Measurements from ENCODE around the gene REG3A.

Gene REG3A

DNA sequence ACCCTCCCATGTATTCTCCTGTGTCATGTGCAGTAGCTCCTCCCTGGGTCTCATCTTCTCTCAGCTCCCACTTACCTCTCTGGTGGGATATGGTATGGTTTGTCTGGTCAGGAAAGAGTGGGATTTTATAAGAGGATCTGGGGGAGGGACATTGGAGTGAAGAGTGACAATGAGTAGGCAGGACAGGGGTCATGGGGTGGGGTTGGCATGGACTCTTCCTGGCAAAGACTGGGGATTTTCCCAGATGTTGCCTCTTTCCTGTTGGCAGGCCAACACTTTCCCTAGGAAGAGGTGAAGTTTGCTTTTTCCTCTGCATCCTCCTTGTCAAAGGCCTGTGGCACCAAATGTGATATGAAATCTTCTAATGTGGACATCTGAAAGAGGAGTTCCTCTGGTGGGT is at the start of gene REG3A:
REG3A (minus strand) TSS at position 101 of the 400 bp plus-strand sequence. CDS start 348 bp downstream, outside the sequence.
- DNase-seq (ENCODE audit: insufficient read length, low spot score) (no peak), FAIRE-seq (no peak)

DNA sequence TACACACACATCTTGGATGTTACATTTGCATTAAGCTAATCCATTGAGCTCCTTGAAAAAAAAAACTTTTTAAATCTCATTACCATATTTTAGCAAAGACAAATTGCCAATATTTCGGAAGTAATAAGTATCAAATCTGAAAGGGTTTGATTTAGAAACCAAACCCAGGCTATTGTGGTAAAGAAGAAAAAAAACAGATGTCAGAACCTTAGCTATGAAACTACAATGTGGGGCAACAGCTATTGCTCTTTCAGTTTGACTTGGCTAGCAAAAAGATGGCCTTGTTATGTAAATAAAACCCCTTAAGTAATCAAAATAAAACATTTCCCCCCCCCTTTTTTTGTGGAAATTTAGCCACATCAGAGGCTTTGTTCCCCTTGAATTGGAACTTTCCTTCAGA is 41.2 kb upstream of the REG3A start:
- DNase-seq (ENCODE audit: insufficient read length, low spot score), result no peak
- FAIRE-seq, result no peak

GRCh38 chr2:79191816-79192215 is 32.3 kb upstream of the REG3A start:
- no peak for FAIRE-seq
- no peak for DNase-seq (ENCODE audit: insufficient read length, low spot score)

- DNase-seq (ENCODE audit: insufficient read length, low spot score) (no peak), FAIRE-seq (no peak)
Measured at GRCh38 chr2:79191081-79191480, 31.5 kb upstream of the REG3A start.

- DNase-seq (ENCODE audit: insufficient read length, low spot score) (no peak), FAIRE-seq (no peak)
Measured at GRCh38 chr2:79189465-79189864, 29.9 kb upstream of the REG3A start.

GRCh38 chr2:79181617-79182016 is 22.1 kb upstream of the REG3A start:
- DNase-seq (ENCODE audit: insufficient read length, low spot score), result no peak
- FAIRE-seq, result no peak

- no peak for FAIRE-seq
- DNase-seq (ENCODE audit: insufficient read length, low spot score), result no peak
Measured at GRCh38 chr2:79180092-79180491, 20.5 kb upstream of the REG3A start.

DNA sequence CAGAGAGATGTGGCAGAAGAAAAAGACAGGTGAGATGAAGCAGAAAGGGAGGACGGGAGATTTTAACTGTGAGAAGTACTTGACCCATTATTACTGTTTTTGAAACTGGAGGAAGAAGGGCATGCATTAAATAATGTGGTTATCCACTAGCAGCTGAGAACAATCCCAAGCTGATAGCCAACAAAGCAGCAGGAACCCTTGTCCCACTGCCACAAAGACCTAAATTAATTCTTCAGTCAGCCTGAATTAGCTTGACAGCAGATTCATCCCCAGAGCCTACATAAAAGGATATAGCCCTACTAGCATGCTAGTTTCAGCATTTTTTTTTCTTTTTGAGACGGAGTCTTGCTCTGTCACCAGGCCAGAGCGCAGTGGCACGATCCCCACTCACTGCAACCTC is 19.5 kb upstream of the REG3A start:
- no peak for DNase-seq (ENCODE audit: insufficient read length, low spot score)
- FAIRE-seq, result no peak

DNA sequence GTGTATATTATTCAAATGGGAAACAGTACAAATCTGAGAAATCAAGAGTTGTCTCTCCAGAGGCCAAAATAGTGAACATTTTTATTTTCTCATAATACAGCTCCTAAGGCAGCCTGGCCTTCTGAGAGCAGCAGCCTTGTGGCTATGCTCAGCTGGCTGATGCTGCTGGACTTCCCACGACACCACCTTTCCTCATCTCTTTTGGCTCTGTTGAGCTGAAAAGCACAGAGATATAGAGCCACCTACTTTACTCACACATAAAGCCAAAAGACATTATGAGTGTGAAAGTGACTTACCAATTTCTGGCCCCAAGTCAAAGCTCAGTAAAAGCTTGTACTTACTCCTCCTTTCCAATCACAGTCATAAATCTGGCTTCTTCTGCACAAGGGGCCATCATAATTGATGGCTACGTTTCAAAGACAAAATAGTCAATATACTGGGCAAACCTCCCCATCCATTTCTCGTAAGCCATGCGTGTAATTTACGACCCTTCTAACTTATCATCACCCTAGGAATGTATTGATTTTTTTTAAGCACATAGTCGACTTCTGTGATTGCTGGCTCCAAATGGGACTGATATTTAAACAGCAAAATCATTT is 18.6 kb upstream of the REG3A start:
- no peak for FAIRE-seq
- no peak for DNase-seq (ENCODE audit: insufficient read length, low spot score)

GRCh38 chr2:79171348-79171958 is 11.9 kb upstream of the REG3A start:
- FAIRE-seq (no peak), DNase-seq (ENCODE audit: insufficient read length, low spot score) (no peak)

DNA sequence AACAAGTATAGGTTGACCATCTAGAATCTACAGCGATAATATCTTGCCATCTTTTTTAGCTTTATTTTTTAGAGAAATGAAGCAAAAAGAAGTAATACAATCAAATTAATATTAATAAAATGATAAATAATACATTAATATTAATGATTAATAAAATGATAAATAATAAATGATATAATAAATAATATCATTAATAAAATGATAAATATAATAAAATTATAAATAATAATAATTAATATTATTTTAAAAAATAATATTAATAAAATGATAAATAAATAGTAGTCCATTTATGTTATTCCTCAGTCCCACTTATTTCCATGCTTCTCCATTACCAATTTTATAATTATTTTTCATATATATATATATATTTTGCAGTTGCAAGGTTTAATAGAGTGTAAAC is 3.2 kb upstream of the REG3A start:
- FAIRE-seq (no peak), DNase-seq (ENCODE audit: insufficient read length, low spot score) (no peak)

DNA sequence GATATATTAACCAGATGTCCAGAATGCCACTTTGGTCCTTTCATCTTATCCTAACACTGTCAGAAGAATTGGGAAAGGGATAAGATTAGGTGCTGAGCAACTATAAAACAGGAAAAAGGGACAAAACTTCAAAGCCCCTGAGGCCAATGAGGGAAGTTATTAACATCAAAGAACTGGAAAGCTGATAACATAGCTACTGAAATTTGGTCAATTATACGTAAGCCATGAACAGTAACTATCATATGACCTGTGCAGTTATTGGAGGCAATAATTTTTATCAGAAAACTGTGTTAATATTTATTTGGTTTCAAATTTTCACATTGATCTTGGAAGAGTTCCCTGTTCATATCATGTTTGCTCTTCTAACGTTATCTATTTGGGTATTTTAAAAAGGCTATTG is 2.6 kb upstream of the REG3A start:
- no peak for FAIRE-seq
- DNase-seq (ENCODE audit: insufficient read length, low spot score), result no peak

GRCh38 chr2:79159030-79159429 is 523 bp downstream of the REG3A start:
- no peak for FAIRE-seq
- DNase-seq (ENCODE audit: insufficient read length, low spot score), result no peak

- no peak for FAIRE-seq
- no peak for DNase-seq (ENCODE audit: insufficient read length, low spot score)
Measured at GRCh38 chr2:79155826-79156476, 3.6 kb downstream of the REG3A start.

DNA sequence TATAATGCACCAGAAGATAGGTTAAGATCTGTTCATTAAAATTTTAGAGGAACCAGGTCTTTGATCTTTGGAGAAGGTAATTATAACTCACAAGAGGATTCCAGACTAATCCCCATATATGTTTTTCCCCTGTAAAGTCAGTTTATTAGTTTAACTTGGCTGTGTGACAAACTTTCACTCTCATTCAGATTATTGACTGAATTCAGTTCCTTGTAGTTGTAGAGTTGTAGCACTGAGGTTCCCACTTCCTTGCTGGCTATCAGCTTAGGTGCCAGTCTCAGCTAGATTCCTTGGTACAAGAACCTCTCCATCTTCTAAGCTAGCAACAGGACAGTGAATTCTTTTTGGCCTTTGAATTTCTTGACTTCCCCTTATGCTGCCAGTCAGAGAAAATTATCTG is 20.1 kb downstream of the REG3A start:
- DNase-seq (ENCODE audit: insufficient read length, low spot score) (no peak), FAIRE-seq (no peak)

GRCh38 chr2:79138385-79138784 is 21.2 kb downstream of the REG3A start:
- DNase-seq (ENCODE audit: insufficient read length, low spot score), result no peak
- FAIRE-seq, result no peak

- no peak for DNase-seq (ENCODE audit: insufficient read length, low spot score)
- no peak for FAIRE-seq
Measured at GRCh38 chr2:79131687-79132086, 27.9 kb downstream of the REG3A start.

GRCh38 chr2:79129804-79130203 is 29.7 kb downstream of the REG3A start:
- no peak for FAIRE-seq
- DNase-seq (ENCODE audit: insufficient read length, low spot score), result no peak

- FAIRE-seq (no peak), DNase-seq (ENCODE audit: insufficient read length, low spot score) (no peak)
Measured at GRCh38 chr2:79129260-79129659, 30.3 kb downstream of the REG3A start.

DNA sequence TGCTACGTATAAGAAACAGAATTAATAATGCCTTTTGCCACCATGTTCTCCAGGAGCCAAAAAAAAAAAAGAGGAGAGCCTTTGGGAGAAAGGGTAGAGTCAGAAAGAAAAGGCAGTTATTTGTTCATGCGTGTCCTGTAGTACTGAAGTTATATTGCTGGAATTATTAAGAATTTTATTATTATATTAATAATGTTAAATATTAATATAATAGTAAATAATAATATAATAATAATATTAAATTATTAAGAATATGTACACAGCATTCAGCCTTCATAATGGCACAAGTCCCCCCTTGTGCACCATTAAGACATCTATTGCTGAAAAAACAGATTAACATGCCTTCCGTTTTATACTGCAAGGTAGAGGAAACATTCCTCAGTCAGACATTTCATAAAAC is 31.1 kb downstream of the REG3A start:
- FAIRE-seq (no peak), DNase-seq (ENCODE audit: insufficient read length, low spot score) (no peak)

GRCh38 chr2:79125721-79125985 is 33.9 kb downstream of the REG3A start:
- FAIRE-seq (no peak), DNase-seq (ENCODE audit: insufficient read length, low spot score) (no peak)

DNA sequence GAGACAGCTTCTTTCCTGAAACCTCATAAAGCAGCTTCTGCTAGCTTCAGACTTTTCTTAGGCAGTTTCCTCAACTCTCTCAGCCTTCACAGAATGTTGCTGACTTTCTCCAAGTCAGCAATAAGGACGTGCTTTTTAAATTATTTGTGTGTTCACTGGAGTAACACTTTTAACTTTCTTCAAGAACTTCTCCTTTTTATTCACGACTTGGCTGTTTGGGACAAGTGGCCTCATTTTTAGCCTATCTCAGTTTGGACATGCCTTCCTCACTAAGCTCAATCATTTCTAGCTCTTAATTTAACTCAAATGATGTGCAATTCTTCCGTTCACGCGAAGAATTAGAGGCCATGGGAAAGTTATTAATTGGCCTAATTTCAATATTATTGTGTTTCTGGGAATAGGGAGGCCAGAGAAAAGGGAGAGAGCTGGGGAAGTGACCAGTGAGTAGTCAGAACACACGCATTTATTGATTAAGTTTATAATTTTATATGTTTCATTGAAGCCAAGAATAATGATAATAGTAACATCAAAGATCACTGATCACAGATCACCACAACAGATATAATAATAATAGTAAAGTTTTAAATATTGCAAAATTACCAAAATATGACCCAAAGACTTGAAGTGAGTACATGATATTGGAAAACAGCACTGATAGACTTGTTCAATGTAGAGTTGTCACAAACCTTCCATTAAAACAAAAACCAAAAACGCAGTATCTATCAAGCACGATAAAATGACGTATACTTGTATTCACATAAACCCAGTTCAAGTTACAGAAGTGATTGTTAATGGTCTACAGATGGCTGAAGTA is 34.4 kb downstream of the REG3A start:
- no peak for FAIRE-seq

More for the DNA sequence above, 34.4 kb downstream of the REG3A start:
- no peak for DNase-seq (ENCODE audit: insufficient read length, low spot score)

All from GM19239 (cell line).